ENCODE results near the gene TAB3.
"Not testable (repeated sequence)": the region's sequence is repeated elsewhere in the genome, so short reads cannot be mapped to it uniquely, and the experiment has no call there.

Gene TAB3

DNA sequence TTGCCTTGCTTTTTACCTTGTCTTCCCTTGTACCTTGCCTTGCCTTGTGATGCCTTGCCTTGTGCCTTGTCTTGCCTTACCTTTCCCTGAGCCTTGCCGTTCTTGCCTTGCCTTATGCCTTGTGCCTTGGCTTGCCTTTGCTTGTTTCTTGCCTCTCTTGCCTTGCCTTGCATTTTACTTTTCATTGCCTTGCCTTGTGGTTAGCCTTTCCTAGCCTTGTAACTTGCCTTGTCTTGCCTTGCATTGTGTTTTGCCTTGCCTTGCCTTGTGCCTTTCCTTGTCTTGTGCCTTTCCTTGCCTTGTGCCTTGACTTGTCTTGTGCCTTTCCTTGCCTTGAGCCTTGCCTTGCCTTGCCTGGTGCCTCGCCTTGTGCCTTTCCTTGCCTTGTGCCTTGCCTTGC is 84.6 kb downstream of the TAB3 start:
- no peak overlapping the region for H3K4me3 ChIP-seq (ENCODE audit: insufficient read depth, low read depth, low read length, poor library complexity, severe bottlenecking)
- no peaks in the 10 kb centered on the region for H3K4me1 ChIP-seq (ENCODE audit: control insufficient read depth, insufficient read depth, low read length, poor library complexity, severe bottlenecking)
- no peaks in the 10 kb centered on the region for H3K36me3 ChIP-seq (ENCODE audit: control insufficient read depth, insufficient read depth, low read length)
- H3K27ac ChIP-seq (ENCODE audit: insufficient read depth, low read length, poor library complexity, severe bottlenecking), result no peak overlapping the region
- no peaks in the 10 kb centered on the region for H3K27me3 ChIP-seq (replicated peaks; ENCODE audit: control insufficient read depth, insufficient read depth, low read length, poor library complexity, severe bottlenecking)
- H3K9me3 ChIP-seq (ENCODE audit: control insufficient read depth, low read length), result no peaks in the 10 kb centered on the region
- no peak for DNase-seq

GRCh38 chrX:30800901-30801300 is 88.2 kb downstream of the TAB3 start:
- H3K36me3 ChIP-seq (ENCODE audit: control insufficient read depth, insufficient read depth, low read length), result no peaks in the 10 kb centered on the region
- H3K9me3 ChIP-seq (ENCODE audit: control insufficient read depth, low read length), result no peaks in the 10 kb centered on the region
- no peaks in the 10 kb centered on the region for H3K4me1 ChIP-seq (ENCODE audit: control insufficient read depth, insufficient read depth, low read length, poor library complexity, severe bottlenecking)
- H3K27me3 ChIP-seq (replicated peaks; ENCODE audit: control insufficient read depth, insufficient read depth, low read length, poor library complexity, severe bottlenecking), result no peaks in the 10 kb centered on the region
- no peak for DNase-seq
- H3K4me3 ChIP-seq (ENCODE audit: insufficient read depth, low read depth, low read length, poor library complexity, severe bottlenecking), result no peak overlapping the region
- no peak overlapping the region for H3K27ac ChIP-seq (ENCODE audit: insufficient read depth, low read length, poor library complexity, severe bottlenecking)

GRCh38 chrX:30799327-30799726 is 89.7 kb downstream of the TAB3 start:
- Histone ChIP-seq H3K9me3 (ENCODE audit: control insufficient read depth, low read length) (no peaks in the 10 kb centered on the region), H3K27me3 (replicated peaks; ENCODE audit: control insufficient read depth, insufficient read depth, low read length, poor library complexity, severe bottlenecking) (no peaks in the 10 kb centered on the region), H3K4me1 (ENCODE audit: control insufficient read depth, insufficient read depth, low read length, poor library complexity, severe bottlenecking) (no peaks in the 10 kb centered on the region), H3K27ac (ENCODE audit: insufficient read depth, low read length, poor library complexity, severe bottlenecking) (no peak overlapping the region), H3K4me3 (ENCODE audit: insufficient read depth, low read depth, low read length, poor library complexity, severe bottlenecking) (no peak overlapping the region), H3K36me3 (ENCODE audit: control insufficient read depth, insufficient read depth, low read length) (no peaks in the 10 kb centered on the region)
- no peak for DNase-seq

- H3K27ac ChIP-seq (ENCODE audit: insufficient read depth, low read length, poor library complexity, severe bottlenecking), result no peak overlapping the region
These were observed 90.2 kb downstream of the TAB3 start for GRCh38 chrX:30798810-30799209.

DNA sequence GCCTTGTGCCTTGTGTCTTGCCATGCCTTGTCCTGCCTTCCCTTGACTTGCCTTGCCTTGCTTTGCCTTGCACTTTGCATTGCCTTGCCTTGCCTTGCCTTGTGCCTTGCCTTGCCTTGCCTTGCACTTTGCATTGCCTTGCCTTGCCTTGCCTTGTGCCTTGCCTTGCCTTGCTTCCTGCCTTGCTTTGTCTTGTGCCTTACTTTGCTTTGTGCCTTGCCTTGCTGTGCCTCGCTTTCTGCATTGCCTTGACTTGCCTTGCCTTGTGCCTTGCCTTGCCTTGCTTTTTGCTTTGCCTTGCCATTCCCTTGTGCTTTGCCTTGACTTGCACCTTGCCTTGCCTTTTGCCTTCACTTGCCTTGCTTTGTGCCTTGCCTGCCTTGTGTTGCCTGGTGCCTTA is 91.8 kb downstream of the TAB3 start:
- H3K9me3 ChIP-seq (ENCODE audit: control insufficient read depth, low read length); H3K4me1 ChIP-seq (ENCODE audit: control insufficient read depth, insufficient read depth, low read length, poor library complexity, severe bottlenecking); H3K36me3 ChIP-seq (ENCODE audit: control insufficient read depth, insufficient read depth, low read length); H3K27ac ChIP-seq (ENCODE audit: insufficient read depth, low read length, poor library complexity, severe bottlenecking); H3K4me3 ChIP-seq (ENCODE audit: insufficient read depth, low read depth, low read length, poor library complexity, severe bottlenecking); H3K27me3 ChIP-seq (replicated peaks; ENCODE audit: control insufficient read depth, insufficient read depth, low read length, poor library complexity, severe bottlenecking); DNase-seq: not testable (repeated sequence)

More at GRCh38 chrX:30798810-30799209, 90.2 kb downstream of the TAB3 start:
- Histone ChIP-seq H3K27me3 (replicated peaks; ENCODE audit: control insufficient read depth, insufficient read depth, low read length, poor library complexity, severe bottlenecking) (no peaks in the 10 kb centered on the region), H3K36me3 (ENCODE audit: control insufficient read depth, insufficient read depth, low read length) (no peaks in the 10 kb centered on the region), H3K9me3 (ENCODE audit: control insufficient read depth, low read length) (no peaks in the 10 kb centered on the region), H3K4me3 (ENCODE audit: insufficient read depth, low read depth, low read length, poor library complexity, severe bottlenecking) (no peak overlapping the region), H3K4me1 (ENCODE audit: control insufficient read depth, insufficient read depth, low read length, poor library complexity, severe bottlenecking) (no peaks in the 10 kb centered on the region)
- DNase-seq, result no peak

DNA sequence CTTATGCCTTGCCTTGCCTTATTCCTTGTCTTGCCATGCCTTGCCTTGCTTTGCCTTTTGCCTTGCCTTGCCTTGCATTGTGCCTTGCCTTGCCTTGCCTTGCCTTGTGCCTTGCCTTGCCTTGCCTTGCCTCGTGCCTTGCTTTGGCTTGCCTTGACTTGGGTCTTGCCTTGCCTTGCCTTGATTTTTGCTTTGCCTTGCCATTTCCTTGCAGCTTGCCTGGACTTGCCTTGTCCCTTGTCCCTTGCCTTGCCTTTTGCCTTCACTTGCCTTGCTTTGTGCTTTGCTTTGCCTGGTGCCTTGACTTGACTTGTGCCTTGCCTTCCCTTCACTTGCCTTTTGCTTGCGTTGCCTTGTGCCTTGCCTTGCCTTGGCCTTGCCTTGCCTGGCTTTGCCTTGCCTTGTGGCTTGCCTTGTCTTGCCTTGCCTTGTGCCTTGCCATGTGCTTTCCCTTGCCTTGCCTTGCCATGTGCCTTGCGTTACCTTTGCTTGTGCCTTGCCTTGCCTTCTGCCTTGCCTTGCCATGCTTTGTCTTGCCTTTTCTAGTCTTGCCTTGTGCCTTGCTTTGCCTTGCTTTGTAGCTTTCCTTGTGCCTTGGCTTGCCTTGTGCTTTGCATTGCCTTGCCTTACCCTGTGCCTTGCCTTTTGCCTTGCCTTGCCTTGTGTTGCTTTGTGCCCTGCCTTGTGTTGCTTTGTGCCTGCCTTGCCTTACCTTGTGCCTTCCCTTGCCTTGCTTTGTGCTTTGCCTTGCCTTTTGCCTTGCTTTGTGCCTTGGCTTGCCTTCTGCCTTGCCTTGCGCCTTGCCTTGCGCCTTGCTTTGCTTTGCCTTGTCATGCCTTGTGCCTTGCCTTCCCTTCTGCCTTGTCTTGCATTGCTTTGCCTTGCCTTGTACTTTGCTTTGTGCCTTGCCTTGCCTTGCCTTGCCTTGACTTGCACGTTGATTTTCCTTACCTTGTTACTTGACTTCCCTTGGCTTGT is 92.8 kb downstream of the TAB3 start:
- Histone ChIP-seq H3K27me3 (replicated peaks; ENCODE audit: control insufficient read depth, insufficient read depth, low read length, poor library complexity, severe bottlenecking) (no peaks in the 10 kb centered on the region), H3K27ac (ENCODE audit: insufficient read depth, low read length, poor library complexity, severe bottlenecking) (no peak overlapping the region), H3K36me3 (ENCODE audit: control insufficient read depth, insufficient read depth, low read length) (no peaks in the 10 kb centered on the region), H3K9me3 (ENCODE audit: control insufficient read depth, low read length) (no peaks in the 10 kb centered on the region), H3K4me3 (ENCODE audit: insufficient read depth, low read depth, low read length, poor library complexity, severe bottlenecking) (no peak overlapping the region), H3K4me1 (ENCODE audit: control insufficient read depth, insufficient read depth, low read length, poor library complexity, severe bottlenecking) (no peaks in the 10 kb centered on the region)
- DNase-seq, result no peak

DNA sequence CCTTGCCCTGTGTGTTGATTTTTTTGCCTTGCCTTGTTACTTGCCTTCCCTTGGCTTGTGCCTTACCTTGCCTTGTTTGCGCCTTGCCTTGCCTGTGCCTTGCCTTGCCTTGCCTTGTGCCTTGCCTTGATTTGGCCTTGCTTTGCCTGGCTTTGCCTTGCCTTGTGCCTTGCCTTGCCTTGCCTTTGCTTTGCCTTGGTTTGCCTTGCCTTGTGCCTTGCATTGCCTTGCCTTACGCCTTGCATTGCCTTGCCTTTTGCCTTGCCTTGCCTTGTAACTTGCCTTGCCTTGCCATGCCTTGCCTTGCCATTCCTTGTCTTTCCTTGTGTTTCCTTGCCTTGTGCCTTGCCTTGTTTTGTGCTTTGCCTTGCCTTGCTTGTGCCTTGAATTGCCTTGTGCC is 94.6 kb downstream of the TAB3 start:
- no peak for DNase-seq
- Histone ChIP-seq H3K4me1 (ENCODE audit: control insufficient read depth, insufficient read depth, low read length, poor library complexity, severe bottlenecking) (no peaks in the 10 kb centered on the region), H3K4me3 (ENCODE audit: insufficient read depth, low read depth, low read length, poor library complexity, severe bottlenecking) (no peak overlapping the region), H3K9me3 (ENCODE audit: control insufficient read depth, low read length) (no peaks in the 10 kb centered on the region), H3K27ac (ENCODE audit: insufficient read depth, low read length, poor library complexity, severe bottlenecking) (no peak overlapping the region), H3K36me3 (ENCODE audit: control insufficient read depth, insufficient read depth, low read length) (no peaks in the 10 kb centered on the region), H3K27me3 (replicated peaks; ENCODE audit: control insufficient read depth, insufficient read depth, low read length, poor library complexity, severe bottlenecking) (no peaks in the 10 kb centered on the region)

DNA sequence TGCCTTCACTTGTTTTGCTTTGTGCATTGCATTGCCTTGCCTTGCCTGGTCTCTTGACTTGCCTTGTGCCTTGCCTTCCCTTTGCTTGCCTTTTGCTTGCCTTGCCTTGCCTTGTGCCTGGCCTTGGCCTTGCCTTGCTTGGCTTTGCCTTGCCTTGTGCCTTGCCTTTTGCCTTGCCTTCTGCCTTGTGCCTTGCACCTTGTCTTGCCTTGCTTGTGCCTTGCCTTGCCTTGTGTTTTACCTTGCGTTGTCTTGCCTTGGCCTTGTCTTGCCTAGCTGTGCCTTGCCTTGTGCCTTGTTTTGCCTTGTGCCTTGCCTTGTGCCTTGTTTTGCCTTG is 95.3 kb downstream of the TAB3 start:
- H3K27me3 ChIP-seq (replicated peaks; ENCODE audit: control insufficient read depth, insufficient read depth, low read length, poor library complexity, severe bottlenecking), result no peaks in the 10 kb centered on the region
- H3K36me3 ChIP-seq (ENCODE audit: control insufficient read depth, insufficient read depth, low read length), result no peaks in the 10 kb centered on the region
- H3K9me3 ChIP-seq (ENCODE audit: control insufficient read depth, low read length), result no peaks in the 10 kb centered on the region
- no peak overlapping the region for H3K4me3 ChIP-seq (ENCODE audit: insufficient read depth, low read depth, low read length, poor library complexity, severe bottlenecking)
- H3K27ac ChIP-seq (ENCODE audit: insufficient read depth, low read length, poor library complexity, severe bottlenecking), result no peak overlapping the region
- H3K4me1 ChIP-seq (ENCODE audit: control insufficient read depth, insufficient read depth, low read length, poor library complexity, severe bottlenecking), result no peaks in the 10 kb centered on the region
- DNase-seq, result no peak

GRCh38 chrX:30793075-30793766 is 95.8 kb downstream of the TAB3 start:
- no peak overlapping the region for H3K27ac ChIP-seq (ENCODE audit: insufficient read depth, low read length, poor library complexity, severe bottlenecking)
- H3K9me3 ChIP-seq (ENCODE audit: control insufficient read depth, low read length), result no peaks in the 10 kb centered on the region
- no peak for DNase-seq
- H3K4me1 ChIP-seq (ENCODE audit: control insufficient read depth, insufficient read depth, low read length, poor library complexity, severe bottlenecking), result no peaks in the 10 kb centered on the region
- H3K4me3 ChIP-seq (ENCODE audit: insufficient read depth, low read depth, low read length, poor library complexity, severe bottlenecking), result no peak overlapping the region
- no peaks in the 10 kb centered on the region for H3K27me3 ChIP-seq (replicated peaks; ENCODE audit: control insufficient read depth, insufficient read depth, low read length, poor library complexity, severe bottlenecking)
- H3K36me3 ChIP-seq (ENCODE audit: control insufficient read depth, insufficient read depth, low read length), result no peaks in the 10 kb centered on the region
